Activated B cell treated with CpG ODN at 0.5 μM for 24 hours (primary cell): ENCODE measurements around the gene ARHGAP32. TPM values are rescaled to one million over a fixed set of nuclear protein-coding genes. Genes with fewer than 3 reads are reported as not detected.

Source experiments
- ATAC-seq: fragments of 200-7000 bp; cut with Tn5 transposase; one replicate; pipeline ENCODE4 v1.10.0; 2021; ENCODE audit warnings: low read depth, mild to moderate bottlenecking, moderate library complexity
- CTCF ChIA-PET: fragments of 350-600 bp; sonication (Branson Sonifier 250); formaldehyde crosslinking; loops from one replicate; lab custom pipeline; 2021; ENCODE audit warnings: antibody characterized with exemption; lab: Charles Lee
- POLR2A ChIA-PET: fragments of 350-600 bp; sonication (Branson Sonifier 250); formaldehyde crosslinking; loops from one replicate; lab custom pipeline; 2021; ENCODE audit warnings: antibody characterized with exemption; lab: Charles Lee
- DNase-seq: peaks from one replicate; pipeline ENCODE4 v3.0.0; 2022
- H3K27ac Mint-ChIP-seq: one replicate; pipeline ENCODE4 v1.8.0; 2020; ENCODE audit warnings: mixed read lengths
- H3K27me3 Mint-ChIP-seq: one replicate; pipeline ENCODE4 v1.8.0; 2021; ENCODE audit warnings: mixed read lengths
- H3K36me3 Mint-ChIP-seq: one replicate; pipeline ENCODE4 v1.8.0; 2021; ENCODE audit warnings: low read depth, mixed read lengths
- H3K4me1 Mint-ChIP-seq: one replicate; pipeline ENCODE4 v1.8.0; 2021; ENCODE audit warnings: mixed read lengths
- H3K4me3 Mint-ChIP-seq: one replicate; pipeline ENCODE4 v1.8.0; 2020; ENCODE audit warnings: mild to moderate bottlenecking, mixed read lengths
- H3K9me3 Mint-ChIP-seq: one replicate; pipeline ENCODE4 v1.8.0; 2020; ENCODE audit warnings: mixed read lengths
- CTCF ChIP-seq: fragments of 200-600 bp; IDR thresholded peaks from one replicate; pipeline ENCODE4 v1.8.0; 2022; ENCODE audit warnings: antibody characterized with exemption, mild to moderate bottlenecking
- intact Hi-C: fragments of 100-400 bp; cut with micrococcal nuclease; formaldehyde crosslinking; loops from one replicate; pipeline ENCODE4 v1.15.1; 2024
- total RNA-seq: library from RNA; stranded (reverse); gene quantifications from 2 replicates; pipeline ENCODE4 v1.2.3, GENCODE V29; 2022

Gene ARHGAP32
- total RNA-seq, 1 donor from 2014 or later, result 6.0 TPM

- H3K27ac Mint-ChIP-seq, result no peak overlapping the region
- intact Hi-C loops, result no loop called here
- POLR2A ChIA-PET, result no interaction called here
Measured at GRCh38 chr11:129061492-129062230, 130.5 kb downstream of the ARHGAP32 start.

DNA sequence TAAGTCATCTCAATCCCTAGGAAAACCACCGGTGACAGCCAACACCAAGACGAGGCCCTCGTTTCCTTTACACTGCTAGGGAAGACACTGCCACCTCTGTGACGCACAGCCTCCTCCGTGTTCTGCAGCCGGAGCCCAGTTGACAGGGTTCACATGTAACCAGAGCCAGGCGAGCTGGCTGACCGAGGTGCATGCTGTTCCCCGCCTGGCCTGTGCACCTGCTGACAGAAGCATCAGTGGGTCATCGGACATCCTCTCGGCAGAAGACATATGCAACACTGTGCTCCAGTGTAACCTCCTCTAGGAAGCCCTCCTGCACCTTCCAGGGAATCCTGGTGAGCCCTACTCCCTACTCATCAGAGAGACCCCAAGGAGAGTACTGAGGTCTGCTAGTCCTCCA lies 135.2 kb downstream of the ARHGAP32 start:
- intact Hi-C loops, result no loop called here
- no peak for DNase-seq
- TF ChIP-seq CTCF, result no peak
- H3K36me3 Mint-ChIP-seq, result peaks cover 2% of the 10 kb centered on the region
- H3K9me3 Mint-ChIP-seq, result no peaks in the 10 kb centered on the region
- POLR2A ChIA-PET, result no interaction called here
- no peak for ATAC-seq
- H3K4me1 Mint-ChIP-seq, result peaks cover 10% of the 10 kb centered on the region
- peaks cover 3% of the 10 kb centered on the region for H3K27me3 Mint-ChIP-seq
- CTCF ChIA-PET, result no interaction called here
- no peak overlapping the region for H3K4me3 Mint-ChIP-seq
- H3K27ac Mint-ChIP-seq, result no peak overlapping the region

More at GRCh38 chr11:129061492-129062230, 130.5 kb downstream of the ARHGAP32 start:
- no peak overlapping the region for H3K4me3 Mint-ChIP-seq
- DNase-seq (no peak), ATAC-seq (no peak)
- CTCF ChIA-PET, result no interaction called here
- peaks cover 10% of the 10 kb centered on the region for H3K36me3 Mint-ChIP-seq
- no peaks in the 10 kb centered on the region for H3K9me3 Mint-ChIP-seq
- TF ChIP-seq CTCF, result no peak
- H3K27me3 Mint-ChIP-seq, result peaks cover 2% of the 10 kb centered on the region
- H3K4me1 Mint-ChIP-seq, result no peaks in the 10 kb centered on the region

- POLR2A ChIA-PET, result no interaction called here
Measured at GRCh38 chr11:129055196-129055595, 136.9 kb downstream of the ARHGAP32 start.

DNA sequence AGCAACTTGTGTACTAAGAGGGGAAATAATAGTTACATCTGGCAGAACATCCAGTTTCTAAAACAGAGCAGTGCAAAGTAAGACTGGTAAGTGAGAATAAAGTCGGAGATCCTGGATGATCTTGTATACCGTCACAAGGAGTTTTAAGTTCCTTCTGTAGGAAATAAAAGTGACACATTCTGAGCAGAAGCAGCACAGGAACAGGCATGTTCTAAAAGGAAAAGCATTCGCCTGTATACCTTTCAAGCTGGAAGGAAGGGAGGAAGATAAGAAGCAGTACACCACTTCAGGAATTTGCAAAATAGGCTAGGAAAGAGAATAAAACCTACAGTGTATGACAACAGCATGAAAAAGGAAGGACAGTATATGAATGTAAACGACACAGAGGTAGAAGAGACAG lies 143.2 kb downstream of the ARHGAP32 start:
- Mint-ChIP-seq H3K27me3 (peaks cover 1% of the 10 kb centered on the region), H3K36me3 (no peaks in the 10 kb centered on the region), H3K4me3 (no peak overlapping the region), H3K9me3 (no peaks in the 10 kb centered on the region), H3K27ac (no peak overlapping the region), H3K4me1 (no peaks in the 10 kb centered on the region)
- TF ChIP-seq CTCF, result no peak
- ATAC-seq (no peak), DNase-seq (no peak)
- CTCF ChIA-PET, result no interaction called here
- POLR2A ChIA-PET, result no interaction called here
- intact Hi-C loops, result no loop called here

More at GRCh38 chr11:129055196-129055595, 136.9 kb downstream of the ARHGAP32 start:
- Mint-ChIP-seq H3K4me3 (no peak overlapping the region), H3K9me3 (no peaks in the 10 kb centered on the region), H3K27me3 (peaks cover 3% of the 10 kb centered on the region), H3K27ac (no peak overlapping the region), H3K36me3 (peaks cover 2% of the 10 kb centered on the region), H3K4me1 (peaks cover 10% of the 10 kb centered on the region)
- no peak for TF ChIP-seq CTCF
- ATAC-seq (no peak), DNase-seq (no peak)
- CTCF ChIA-PET, result no interaction called here
- intact Hi-C loops, result no loop called here

- no peak overlapping the region for H3K4me3 Mint-ChIP-seq
- no peaks in the 10 kb centered on the region for H3K9me3 Mint-ChIP-seq
- H3K27me3 Mint-ChIP-seq, result no peaks in the 10 kb centered on the region
- ATAC-seq, result no peak
- intact Hi-C loops, result no loop called here
- H3K27ac Mint-ChIP-seq, result no peak overlapping the region
- no peak for TF ChIP-seq CTCF
- no peaks in the 10 kb centered on the region for H3K4me1 Mint-ChIP-seq
- ChIA-PET POLR2A (no interaction called here), CTCF (interaction anchor here (0.6 kb wide), 1 partner anchor 79 kb away, joined by 3 read pairs; no protein-coding TSS in a partner anchor)
- DNase-seq, result no peak
- no peaks in the 10 kb centered on the region for H3K36me3 Mint-ChIP-seq
Measured at GRCh38 chr11:129045150-129045549, 147.0 kb downstream of the ARHGAP32 start.
